ENCODE data around the gene CEP68.

DNA sequence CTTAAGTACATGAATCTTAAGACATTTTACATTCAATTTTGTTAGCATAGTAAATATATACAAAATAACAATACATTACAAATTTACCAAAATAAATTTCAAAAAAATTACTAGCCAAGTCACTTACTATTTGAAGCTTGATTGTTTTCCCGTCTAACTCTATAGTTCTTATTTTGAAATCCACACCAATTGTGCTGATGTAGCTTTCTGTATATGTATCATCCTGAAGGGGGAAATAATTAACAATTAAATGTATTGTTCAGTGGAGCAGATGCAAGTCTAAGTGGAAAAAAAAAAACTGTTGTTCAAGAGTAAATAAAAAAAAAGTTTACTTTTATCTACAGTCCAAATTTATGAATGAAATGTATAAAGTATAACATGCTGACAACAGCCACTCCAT, 41.6 kb downstream of the CEP68 start:
- no peak for TF ChIP-seq RCOR1 (IDR thresholded peaks at IDR 0.05; ENCODE audit: low read length)
- TF ChIP-seq, protein P1, sequence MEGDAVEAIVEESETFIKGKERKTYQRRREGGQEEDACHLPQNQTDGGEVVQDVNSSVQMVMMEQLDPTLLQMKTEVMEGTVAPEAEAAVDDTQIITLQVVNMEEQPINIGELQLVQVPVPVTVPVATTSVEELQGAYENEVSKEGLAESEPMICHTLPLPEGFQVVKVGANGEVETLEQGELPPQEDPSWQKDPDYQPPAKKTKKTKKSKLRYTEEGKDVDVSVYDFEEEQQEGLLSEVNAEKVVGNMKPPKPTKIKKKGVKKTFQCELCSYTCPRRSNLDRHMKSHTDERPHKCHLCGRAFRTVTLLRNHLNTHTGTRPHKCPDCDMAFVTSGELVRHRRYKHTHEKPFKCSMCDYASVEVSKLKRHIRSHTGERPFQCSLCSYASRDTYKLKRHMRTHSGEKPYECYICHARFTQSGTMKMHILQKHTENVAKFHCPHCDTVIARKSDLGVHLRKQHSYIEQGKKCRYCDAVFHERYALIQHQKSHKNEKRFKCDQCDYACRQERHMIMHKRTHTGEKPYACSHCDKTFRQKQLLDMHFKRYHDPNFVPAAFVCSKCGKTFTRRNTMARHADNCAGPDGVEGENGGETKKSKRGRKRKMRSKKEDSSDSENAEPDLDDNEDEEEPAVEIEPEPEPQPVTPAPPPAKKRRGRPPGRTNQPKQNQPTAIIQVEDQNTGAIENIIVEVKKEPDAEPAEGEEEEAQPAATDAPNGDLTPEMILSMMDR (IDR thresholded peaks at IDR 0.05), result no peak
- TF ChIP-seq, protein P2, sequence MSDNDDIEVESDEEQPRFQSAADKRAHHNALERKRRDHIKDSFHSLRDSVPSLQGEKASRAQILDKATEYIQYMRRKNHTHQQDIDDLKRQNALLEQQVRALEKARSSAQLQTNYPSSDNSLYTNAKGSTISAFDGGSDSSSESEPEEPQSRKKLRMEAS (IDR thresholded peaks at IDR 0.05; ENCODE audit: low read depth), result no peak
- TF ChIP-seq EP300 (IDR thresholded peaks at IDR 0.05; ENCODE audit: borderline replicate concordance in 1 of 2, low read depth in 1 of 2, low read length in 1 of 2), result no peak
- TF ChIP-seq TAF1 (IDR thresholded peaks at IDR 0.05; ENCODE audit: borderline replicate concordance, low read depth, low read length), result no peak
- TF ChIP-seq POLR2AphosphoS5 (IDR thresholded peaks at IDR 0.05; ENCODE audit: low read depth, low read length), result no peak
- TF ChIP-seq YY1 (IDR thresholded peaks at IDR 0.05; ENCODE audit: low read depth), result no peak
- TF ChIP-seq TEAD4 (IDR thresholded peaks at IDR 0.05; ENCODE audit: borderline replicate concordance, insufficient read depth), result no peak
- TF ChIP-seq JUND (IDR thresholded peaks at IDR 0.05), result no peak
- no peak for TF ChIP-seq CHD2 (IDR thresholded peaks at IDR 0.05; ENCODE audit: low read length, partially characterized antibody)
- TF ChIP-seq SMC3 (IDR thresholded peaks at IDR 0.05; ENCODE audit: low read depth, low read length), result no peak
- no peak for TF ChIP-seq RFX5 (IDR thresholded peaks at IDR 0.05; ENCODE audit: low read length)
- TF ChIP-seq RAD21 (IDR thresholded peaks at IDR 0.05; ENCODE audit: low read length), result no peak
- TF ChIP-seq, protein P3, sequence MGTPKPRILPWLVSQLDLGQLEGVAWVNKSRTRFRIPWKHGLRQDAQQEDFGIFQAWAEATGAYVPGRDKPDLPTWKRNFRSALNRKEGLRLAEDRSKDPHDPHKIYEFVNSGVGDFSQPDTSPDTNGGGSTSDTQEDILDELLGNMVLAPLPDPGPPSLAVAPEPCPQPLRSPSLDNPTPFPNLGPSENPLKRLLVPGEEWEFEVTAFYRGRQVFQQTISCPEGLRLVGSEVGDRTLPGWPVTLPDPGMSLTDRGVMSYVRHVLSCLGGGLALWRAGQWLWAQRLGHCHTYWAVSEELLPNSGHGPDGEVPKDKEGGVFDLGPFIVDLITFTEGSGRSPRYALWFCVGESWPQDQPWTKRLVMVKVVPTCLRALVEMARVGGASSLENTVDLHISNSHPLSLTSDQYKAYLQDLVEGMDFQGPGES (IDR thresholded peaks at IDR 0.05; ENCODE audit: low read depth, low read length), result no peak
